WERI-Rb-1 (cell line): Measurements from ENCODE around the gene TLR2.

Experiments used
- DNase-seq: peaks from one replicate; pipeline ENCODE4 v3.0.0-alpha.2; 2020
- H3K27ac ChIP-seq: fragments of 250-450 bp; sonication (Bioruptor Pico); 2 replicates; pipeline ENCODE4 v1.5.1; 2020; ENCODE audit warnings: mild to moderate bottlenecking, moderate library complexity
- H3K27me3 ChIP-seq: fragments of 250-450 bp; sonication (Bioruptor Pico); 2 replicates; pipeline ENCODE4 v1.5.1; 2021; ENCODE audit warnings: mild to moderate bottlenecking, low read depth, moderate library complexity; ENCODE audit not compliant: insufficient read depth, severe bottlenecking
- H3K36me3 ChIP-seq: fragments of 250-450 bp; sonication (Bioruptor Pico); 2 replicates; pipeline ENCODE4 v1.5.1; 2020; ENCODE audit warnings: mild to moderate bottlenecking, moderate library complexity
- H3K4me3 ChIP-seq: 2 replicates; pipeline ENCODE4 v1.5.1; 2011; ENCODE audit warnings: low read depth, mild to moderate bottlenecking, control low read depth, low read length
- H3K9me3 ChIP-seq: fragments of 250-450 bp; sonication (Bioruptor Pico); 2 replicates; pipeline ENCODE4 v1.5.1; 2021; ENCODE audit warnings: mild to moderate bottlenecking, moderate library complexity; ENCODE audit not compliant: severe bottlenecking
- CTCF ChIP-seq: IDR thresholded peaks from 2 replicates; pipeline ENCODE4 v1.5.1; 2011; ENCODE audit warnings: low read depth, mild to moderate bottlenecking, control low read depth, inconsistent platforms, low read length

Gene TLR2

GRCh38 chr4:153652051-153652784, 31.9 kb upstream of the TLR2 start:
- no peaks in the 10 kb centered on the region for H3K9me3 ChIP-seq
- no peak overlapping the region for H3K27ac ChIP-seq
- no peak for DNase-seq
- no peaks in the 10 kb centered on the region for H3K36me3 ChIP-seq
- no peak overlapping the region for H3K4me3 ChIP-seq
- no peaks in the 10 kb centered on the region for H3K27me3 ChIP-seq
- TF ChIP-seq CTCF = no peak

GRCh38 chr4:153655002-153655541, 29.0 kb upstream of the TLR2 start:
- Histone ChIP-seq H3K36me3 (no peaks in the 10 kb centered on the region), H3K27ac (no peak overlapping the region), H3K4me3 (no peak overlapping the region), H3K9me3 (no peaks in the 10 kb centered on the region), H3K27me3 (peaks cover 2% of the 10 kb centered on the region)
- no peak for TF ChIP-seq CTCF
- DNase-seq = no peak

GRCh38 chr4:153655928-153656327, 28.2 kb upstream of the TLR2 start:
- no peak for TF ChIP-seq CTCF
- no peak overlapping the region for H3K4me3 ChIP-seq
- no peak for DNase-seq
- H3K27me3 ChIP-seq = peaks cover 2% of the 10 kb centered on the region
- H3K27ac ChIP-seq = no peak overlapping the region
- no peaks in the 10 kb centered on the region for H3K9me3 ChIP-seq
- H3K36me3 ChIP-seq = no peaks in the 10 kb centered on the region

GRCh38 chr4:153661215-153661822, 22.8 kb upstream of the TLR2 start:
- no peak for DNase-seq
- no peaks in the 10 kb centered on the region for H3K36me3 ChIP-seq

GRCh38 chr4:153661908-153662307, 22.2 kb upstream of the TLR2 start:
- H3K36me3 ChIP-seq = no peaks in the 10 kb centered on the region
- no peaks in the 10 kb centered on the region for H3K9me3 ChIP-seq
- peaks cover 2% of the 10 kb centered on the region for H3K27me3 ChIP-seq
- TF ChIP-seq CTCF = no peak
- no peak overlapping the region for H3K4me3 ChIP-seq
- H3K27ac ChIP-seq = no peak overlapping the region
- DNase-seq = no peak

More at GRCh38 chr4:153661215-153661822, 22.8 kb upstream of the TLR2 start:
- Histone ChIP-seq H3K9me3 (no peaks in the 10 kb centered on the region), H3K27me3 (peaks cover 2% of the 10 kb centered on the region), H3K4me3 (no peak overlapping the region), H3K27ac (no peak overlapping the region)
- no peak for TF ChIP-seq CTCF
